H1 (cell line): ENCODE results near the gene GPR156. TPM values are rescaled to one million over a fixed set of nuclear protein-coding genes. Genes with fewer than 3 reads are reported as not detected.

Experiments
- CTCF ChIA-PET: fragments of 300-600 bp; sonication (Branson Sonifier 250); formaldehyde crosslinking; loops from one replicate; lab custom pipeline; 2021; ENCODE audit not compliant: partially characterized antibody; lab: Charles Lee
- POLR2A ChIA-PET: fragments of 300-600 bp; sonication (Branson Sonifier 250); formaldehyde crosslinking; loops from one replicate; lab custom pipeline; 2021; ENCODE audit warnings: inconsistent platforms; ENCODE audit not compliant: partially characterized antibody; lab: Charles Lee
- DNase-seq, 2 experiments: peaks; one replicate each; pipeline versions ENCODE4 v3.0.0 to v3.0.0-alpha.2; 2010 to 2022; ENCODE audit warnings: low spot score in 2 of 2, low read depth in 1 of 2, mixed read lengths in 1 of 2
- FAIRE-seq: peaks from 2 replicates; lab custom pipeline; 2011; peaks lifted over from hg19 to GRCh38; lab: Jason Lieb, UNC
- H2AFZ ChIP-seq: 2 replicates; pipeline ENCODE4 v1.8.1; 2012; ENCODE audit warnings: low read length, inconsistent platforms
- H2AK5ac ChIP-seq: 2 replicates; pipeline ENCODE4 v1.6.1; 2013; ENCODE audit warnings: low read depth, low read length
- H2BK120ac ChIP-seq: replicated peaks from 2 replicates; pipeline ENCODE3; 2013; ENCODE audit warnings: low read depth, low read length, inconsistent platforms
- H2BK12ac ChIP-seq: 2 replicates; pipeline ENCODE4 v1.6.1; 2013; ENCODE audit warnings: low read depth, low read length
- H2BK15ac ChIP-seq: 2 replicates; pipeline ENCODE4 v1.6.1; 2013; ENCODE audit warnings: low read length
- H2BK20ac ChIP-seq: 2 replicates; pipeline ENCODE4 v1.6.1; 2013; ENCODE audit warnings: low read length
- H2BK5ac ChIP-seq: 2 replicates; pipeline ENCODE4 v1.6.1; 2013; ENCODE audit warnings: low read depth, low read length
- H3K14ac ChIP-seq: 2 replicates; pipeline ENCODE4 v1.6.1; 2013; ENCODE audit warnings: inconsistent platforms; ENCODE audit not compliant: insufficient read length
- H3K18ac ChIP-seq: 2 replicates; pipeline ENCODE4 v1.6.1; 2013; ENCODE audit warnings: low read length; ENCODE audit errors: extremely low read depth
- H3K23ac ChIP-seq: 2 replicates; pipeline ENCODE4 v1.6.1; 2013; ENCODE audit warnings: inconsistent platforms; ENCODE audit not compliant: insufficient read length
- H3K23me2 ChIP-seq: 2 replicates; pipeline ENCODE4 v1.6.1; 2013; ENCODE audit warnings: low read depth, low read length
- H3K27ac ChIP-seq: 2 replicates; pipeline ENCODE4 v1.6.1; 2011; ENCODE audit warnings: low read depth, low read length, inconsistent platforms
- H3K27me3 ChIP-seq, 4 experiments: replicated peaks in 1 of 4; 1 replicate in 1 of 4; 2 replicates in 3 of 4; pipeline versions ENCODE4 v1.6.1 to v1.8.1; 2011 to 2013; ENCODE audit warnings: low read length in 3 of 4, mild to moderate bottlenecking in 3 of 4, inconsistent platforms in 2 of 4, mixed read lengths in 2 of 4, moderate library complexity in 1 of 4; ENCODE audit not compliant: control insufficient read depth in 3 of 4, insufficient read depth in 3 of 4; ENCODE audit errors: extremely low read depth in 1 of 4
- H3K36me3 ChIP-seq, 4 experiments: 2 replicates each; pipeline versions ENCODE4 v1.6.1 to v1.8.1; 2011 to 2013; ENCODE audit warnings: mild to moderate bottlenecking in 4 of 4, low read length in 3 of 4, moderate library complexity in 2 of 4, control low read depth in 1 of 4, inconsistent platforms in 1 of 4; ENCODE audit not compliant: insufficient read depth in 4 of 4, control insufficient read depth in 2 of 4
- H3K4ac ChIP-seq: replicated peaks from 2 replicates; pipeline ENCODE3; 2013; ENCODE audit warnings: low read length, low read depth, mixed read lengths, inconsistent platforms; ENCODE audit not compliant: insufficient read length
- H3K4me1 ChIP-seq, 4 experiments: replicated peaks in 1 of 4; 1 replicate in 1 of 4; 2 replicates in 3 of 4; pipeline versions ENCODE4 v1.6.1 to v1.8.1; 2011 to 2013; ENCODE audit warnings: low read length in 3 of 4, inconsistent platforms in 2 of 4, mixed read lengths in 1 of 4; ENCODE audit not compliant: insufficient read depth in 4 of 4, control insufficient read depth in 3 of 4
- H3K4me2 ChIP-seq, 2 experiments: 2 replicates each; pipeline versions ENCODE4 v1.6.1 to v1.8.1; 2011 to 2013; ENCODE audit warnings: low read depth in 2 of 2, low read length in 2 of 2, control low read depth in 1 of 2, inconsistent platforms in 1 of 2, mild to moderate bottlenecking in 1 of 2; ENCODE audit not compliant: insufficient read depth in 1 of 2
- H3K4me3 ChIP-seq, 4 experiments: fragments of 200-600, 300-600 bp in 1 of 4; sonication (generic), shearing (Covaris generic), sonication (Bioruptor Twin) in 1 of 4; 2 replicates each; pipeline versions ENCODE4 v1.5.1 to v1.8.1; 2011 to 2016; ENCODE audit warnings: low read length in 4 of 4, low read depth in 3 of 4, control low read depth in 2 of 4, inconsistent platforms in 2 of 4, mild to moderate bottlenecking in 2 of 4, mixed read lengths in 1 of 4, moderate library complexity in 1 of 4; ENCODE audit not compliant: insufficient read depth in 2 of 4; ENCODE audit errors: extremely low read depth in 1 of 4
- H3K56ac ChIP-seq: replicated peaks from 2 replicates; pipeline ENCODE3; 2013; ENCODE audit warnings: low read depth, mild to moderate bottlenecking, mixed read lengths, low read length, inconsistent platforms; ENCODE audit not compliant: insufficient read length
- H3K79me1 ChIP-seq: 2 replicates; pipeline ENCODE4 v1.6.1; 2013; ENCODE audit warnings: low read depth, low read length, control low read depth
- H3K79me2 ChIP-seq, 2 experiments: 2 replicates each; pipeline versions ENCODE4 v1.6.1 to v1.8.1; 2012 to 2013; ENCODE audit warnings: low read length in 2 of 2, mild to moderate bottlenecking in 2 of 2, inconsistent platforms in 1 of 2; ENCODE audit not compliant: insufficient read depth in 2 of 2, control insufficient read depth in 1 of 2
- H3K9ac ChIP-seq, 4 experiments: replicated peaks in 1 of 4; 1 replicate in 1 of 4; 2 replicates in 3 of 4; pipeline versions ENCODE4 v1.6.1 to v1.8.1; 2011 to 2013; ENCODE audit warnings: low read depth in 3 of 4, low read length in 3 of 4, control low read depth in 2 of 4, mild to moderate bottlenecking in 2 of 4, moderate library complexity in 2 of 4, inconsistent platforms in 1 of 4; ENCODE audit errors: extremely low read depth in 1 of 4
- H3K9me3 ChIP-seq, 2 experiments: 2 replicates each; pipeline versions ENCODE4 v1.6.1 to v1.8.1; 2012 to 2013; ENCODE audit warnings: mild to moderate bottlenecking in 2 of 2, moderate library complexity in 2 of 2, control low read depth in 1 of 2, inconsistent platforms in 1 of 2, low read depth in 1 of 2, low read length in 1 of 2, mixed read lengths in 1 of 2; ENCODE audit not compliant: insufficient read depth in 2 of 2
- H4K20me1 ChIP-seq, 2 experiments: replicated peaks in 1 of 2; 2 replicates each; pipeline versions ENCODE3 to v1.8.1; 2011 to 2013; ENCODE audit warnings: inconsistent platforms in 2 of 2, low read length in 2 of 2, mild to moderate bottlenecking in 1 of 2; ENCODE audit not compliant: insufficient read depth in 2 of 2, control insufficient read depth in 1 of 2
- H4K5ac ChIP-seq: 2 replicates; pipeline ENCODE4 v1.6.1; 2013; ENCODE audit warnings: low read length, low read depth, mixed read lengths, inconsistent platforms; ENCODE audit not compliant: insufficient read length
- H4K8ac ChIP-seq: 2 replicates; pipeline ENCODE4 v1.8.0; 2013; ENCODE audit warnings: mild to moderate bottlenecking, moderate library complexity, low read length, inconsistent platforms; ENCODE audit not compliant: insufficient read depth; ENCODE audit errors: extremely low read depth
- H4K91ac ChIP-seq: replicated peaks from 2 replicates; pipeline ENCODE3; 2013; ENCODE audit warnings: low read length, mixed read lengths, inconsistent platforms; ENCODE audit not compliant: insufficient read length
- CBX5 ChIP-seq: fragments of 300-800, 300-1000 bp; sonication (generic); IDR thresholded peaks from 2 replicates; pipeline ENCODE4 v1.7.1; 2016; ENCODE audit warnings: antibody characterized with exemption, low read length, low read depth
- CBX8 ChIP-seq: fragments of 300-800, 300-1000 bp; sonication (generic); IDR thresholded peaks from 2 replicates; pipeline ENCODE4 v1.7.1; 2016; ENCODE audit warnings: low read depth, low read length, borderline replicate concordance
- CTCF ChIP-seq, 3 experiments: IDR thresholded peaks; 1 replicate in 2 of 3; 2 replicates in 1 of 3; pipeline versions ENCODE4 v1.5.1 to v1.6.1; 2011; ENCODE audit warnings: low read length in 3 of 3, mild to moderate bottlenecking in 3 of 3, inconsistent platforms in 2 of 3, low read depth in 1 of 3, moderate library complexity in 1 of 3; ENCODE audit not compliant: insufficient read depth in 1 of 3; ENCODE audit errors: control extremely low read depth in 1 of 3
- FOSL1 ChIP-seq: IDR thresholded peaks from 2 replicates; pipeline ENCODE4 v1.6.1; 2011; ENCODE audit warnings: mild to moderate bottlenecking, low read depth, low read length, moderate library complexity; ENCODE audit not compliant: insufficient read depth
- MAFK ChIP-seq: IDR thresholded peaks from 2 replicates; pipeline ENCODE4 v1.6.1; 2012; ENCODE audit warnings: low read depth, mild to moderate bottlenecking, improper control_type of control experiment, low read length
- MAX ChIP-seq: IDR thresholded peaks from 2 replicates; pipeline ENCODE4 v1.6.1; 2012; ENCODE audit warnings: inconsistent platforms
- RAD21 ChIP-seq, 2 experiments: IDR thresholded peaks in 1 of 2; conservative IDR thresholded peaks in 1 of 2; 2 replicates each; pipeline ENCODE4 v1.6.1; 2011; ENCODE audit warnings: low read depth in 2 of 2, low read length in 2 of 2, improper control_type of control experiment in 1 of 2, inconsistent platforms in 1 of 2, mild to moderate bottlenecking in 1 of 2, moderate library complexity in 1 of 2
- TCF12 ChIP-seq: IDR thresholded peaks from 2 replicates; pipeline ENCODE4 v1.6.1; 2011; ENCODE audit warnings: low read depth, mild to moderate bottlenecking, low read length
- TEAD4 ChIP-seq: IDR thresholded peaks from 2 replicates; pipeline ENCODE4 v1.6.1; 2012; ENCODE audit warnings: low read depth, low read length, inconsistent platforms, mixed read lengths
- USF2 ChIP-seq: IDR thresholded peaks from 2 replicates; pipeline ENCODE4 v1.6.1; 2011; ENCODE audit warnings: low read length, improper control_type of control experiment
- WGBS, 2 experiments: shearing (Covaris generic) in 1 of 2; methylation state at CpG; one replicate each; pipeline versions ENCODE4 v1.1.6 to v1.1.7; 2013 to 2015; ENCODE audit warnings: low lambda C conversion rate in 2 of 2, mixed read lengths in 2 of 2, inconsistent platforms in 1 of 2, low coverage in 1 of 2, missing lambda C conversion rate in 1 of 2; ENCODE audit not compliant: insufficient replicate concordance in 2 of 2, insufficient coverage in 1 of 2, insufficient read length in 1 of 2; ENCODE audit errors: extremely low coverage in 1 of 2, missing lambda C conversion rate in 1 of 2; 5-methylcytosine and 5-hydroxymethylcytosine counted together
- polyA plus RNA-seq, 7 experiments: library from polyadenylated mRNA; depleted of rRNA in 3 of 7; stranded (reverse) in 5 of 7; unstranded in 2 of 7; fragments of >200 nt in 5 of 7; fragments of 200-250 nt in 2 of 7; gene quantifications; 1 replicate in 5 of 7; 2 replicates in 1 of 7; 4 replicates in 1 of 7; pipeline versions ENCODE4 v1.2.1 to v1.2.3, GENCODE V29; 2011 to 2013; ENCODE audit warnings: missing spikeins in 2 of 7, mixed read lengths in 2 of 7
- total RNA-seq: library from RNA; stranded (reverse); fragmentation: NEBNext Ultra II Directional; extraction: Animal tissue kit (Norgen Biotek cat#: 25700); gene quantifications from 2 replicates; pipeline ENCODE4 v1.2.1, GENCODE V29; 2021

The GPR156 gene
- total and polyA plus RNA-seq, 2 of the 8 experiments (the other 6 are each of a cell fraction or from before 2014, with no cell fraction given), result 1.6 to 1.8 TPM

GRCh38 chr3:120304616-120305015 is 19.6 kb upstream of the GPR156 start:
- Histone ChIP-seq H3K4me3 (no peak overlapping the region), H2AK5ac (no peak overlapping the region), H3K4me2 (no peak overlapping the region), H3K36me3 (no peaks in the 10 kb centered on the region), H3K18ac (no peak overlapping the region), H3K56ac (no peak overlapping the region), H3K27ac (no peak overlapping the region), H3K9ac (no peak overlapping the region), H3K23me2 (peaks cover 2% of the 10 kb centered on the region; the same call in 1 of the 2 replicates), H3K79me2 (no peaks in the 10 kb centered on the region), H2BK5ac (no peak overlapping the region), H2AFZ (no peak overlapping the region), H4K20me1 (no peaks in the 10 kb centered on the region), H3K9me3 (no peaks in the 10 kb centered on the region; a peak in 1 of 4 replicates), H3K79me1 (no peaks in the 10 kb centered on the region), H3K23ac (no peak overlapping the region), H3K27me3 (no peaks in the 10 kb centered on the region), H4K91ac (no peak overlapping the region), H3K14ac (no peak overlapping the region), H2BK12ac (no peak overlapping the region), H4K8ac (no peak overlapping the region), H2BK120ac (no peak overlapping the region), H2BK20ac (no peak overlapping the region), H3K4ac (no peak overlapping the region), H4K5ac (no peak overlapping the region), H3K4me1 (peaks cover 0 to 3% (median 0%) of the 10 kb centered on the region in 4 experiments; a peak in 1 of 7 replicates), H2BK15ac (no peak overlapping the region)
- DNase-seq (no peak), FAIRE-seq (no peak)
- WGBS, 2 experiments, result 87% methylated on average over 4 of the region's 4 CpGs; no CpG with 5 or more reads in 1 of the 2 experiments
- ChIA-PET POLR2A (no interaction called here), CTCF (interaction anchor here (1.2 to 1.5 kb wide), 2 partner anchors 66 to 114 kb away, joined by 3 to 4 read pairs; no protein-coding TSS in a partner anchor)
- no peak for TF ChIP-seq TEAD4
- no peak for TF ChIP-seq FOSL1
- TF ChIP-seq CBX5, result no peak
- no peak for TF ChIP-seq MAX
- no peak for TF ChIP-seq CBX8
- no peak for TF ChIP-seq USF2
- TF ChIP-seq TCF12, result no peak
- no peak for TF ChIP-seq CTCF (IDR thresholded peaks at IDR 0.05; ENCODE audit: control extremely low read depth in 1 of 3, insufficient read depth in 1 of 3, low read depth in 1 of 3, low read length in 3 of 3)
- no peak for TF ChIP-seq RAD21 (IDR thresholded peaks at IDR 0.05 in 1 of 2, conservative IDR thresholded peaks at IDR 0.05 in 1 of 2; ENCODE audit: low read depth in 2 of 2, low read length in 2 of 2)
- TF ChIP-seq MAFK, result no peak
